ENCODE results near the gene CRELD1. TPM values are rescaled to one million over a fixed set of nuclear protein-coding genes. Genes with fewer than 3 reads are reported as not detected.
A peak's percentile ranks its signal among the peaks of the same experiment; 100 is the strongest.

Gene CRELD1
- total RNA-seq, 1 experiment from 2014 or later = 15.5 TPM

GRCh38 chr3:9949115-9949514 lies 15.5 kb downstream of the CRELD1 start:
- H4K8ac ChIP-seq (replicated peaks; ENCODE audit: insufficient read length, low read depth, low read length) = no peak overlapping the region
- H2AK5ac ChIP-seq (ENCODE audit: insufficient read length, low read length) = no peak overlapping the region
- H4K5ac ChIP-seq (ENCODE audit: insufficient read length, low read depth, low read length) = no peak overlapping the region
- no peaks in the 10 kb centered on the region for H3K79me1 ChIP-seq (ENCODE audit: insufficient read depth, low read depth, low read length, poor library complexity, severe bottlenecking)
- H3K18ac ChIP-seq (ENCODE audit: insufficient read length, low read depth, low read length) = no peak overlapping the region
- Mint-ChIP-seq H3K4me1 (peaks cover 3 to 13% of the 10 kb centered on the region in 2 experiments), H3K36me3 (ENCODE audit: insufficient read depth in 1 of 3, low read depth in 3 of 3) (peaks cover 2 to 9% (median 7%) of the 10 kb centered on the region in 3 experiments; a peak in 5 of 7 replicates), H3K9me3 (no peaks in the 10 kb centered on the region), H3K4me3 (no peak overlapping the region), H3K27me3 (ENCODE audit: low read depth) (peaks cover 27% of the 10 kb centered on the region), H3K27ac (no peak overlapping the region)
- no peak overlapping the region for H3T11ph ChIP-seq (ENCODE audit: low read length)
- H3K4me2 ChIP-seq (ENCODE audit: insufficient read depth, insufficient read length, low read length) = no peak overlapping the region
- no peak overlapping the region for H4K91ac ChIP-seq (ENCODE audit: insufficient read length, low read depth, low read length)
- H2BK20ac ChIP-seq (ENCODE audit: low read depth, low read length, poor library complexity, severe bottlenecking) = no peak overlapping the region
- no peak overlapping the region for H3K9ac ChIP-seq (ENCODE audit: extremely low read depth, insufficient read length, low read length)
- H2BK12ac ChIP-seq (ENCODE audit: insufficient read length, low read depth, low read length) = no peak overlapping the region
- peak; percentile 21 for DNase-seq
- H2BK120ac ChIP-seq (ENCODE audit: low read depth, low read length, poor library complexity, severe bottlenecking) = no peak overlapping the region
- H3K23me2 ChIP-seq (ENCODE audit: insufficient read length, low read depth, low read length, poor library complexity, severe bottlenecking) = peaks cover 20% of the 10 kb centered on the region
- no peak for TF ChIP-seq CTCF (conservative IDR thresholded peaks at IDR 0.05)
- H4K20me1 ChIP-seq (ENCODE audit: control insufficient read depth, insufficient read depth, insufficient read length) = no peaks in the 10 kb centered on the region
- H2AFZ ChIP-seq (ENCODE audit: low read length) = no peak overlapping the region
- no peak overlapping the region for H3K14ac ChIP-seq (ENCODE audit: insufficient read depth, low read length)
- H3K56ac ChIP-seq (ENCODE audit: insufficient read length, low read depth, low read length) = no peak overlapping the region
- no peak overlapping the region for H2BK15ac ChIP-seq (ENCODE audit: low read depth, low read length)
- no peak overlapping the region for H3K4ac ChIP-seq (ENCODE audit: low read depth, low read length)
- WGBS (ENCODE audit: extremely low coverage, insufficient read length, low lambda C conversion rate) = no CpG with 5 or more reads among the region's 7 CpGs
- no peak overlapping the region for H3K27ac ChIP-seq (ENCODE audit: insufficient read length, low read depth, low read length)
- H3K79me2 ChIP-seq (ENCODE audit: insufficient read depth, low read length) = no peaks in the 10 kb centered on the region
- no peaks in the 10 kb centered on the region for H3K27me3 ChIP-seq (ENCODE audit: insufficient read depth, low read length)
- no peak overlapping the region for H2BK5ac ChIP-seq (ENCODE audit: insufficient read length, low read length)
- H3K23ac ChIP-seq (ENCODE audit: insufficient read length, low read depth, low read length) = no peak overlapping the region
- no peaks in the 10 kb centered on the region for H3K9me3 ChIP-seq (ENCODE audit: control insufficient read depth, low read depth, low read length)
- H3K4me1 ChIP-seq (ENCODE audit: insufficient read depth, low read length) = no peaks in the 10 kb centered on the region
